Mononuclear cell (primary cell): ENCODE results near the gene ST6GALNAC1. TPM values are rescaled to one million over a fixed set of nuclear protein-coding genes. Genes with fewer than 3 reads are reported as not detected.
A peak's percentile ranks its signal among the peaks of the same experiment; 100 is the strongest.

Experiments used
- H3K27me3 ChIP-seq: 2 replicates; pipeline ENCODE4 v1.6.0; 2011; ENCODE audit warnings: low read length, control low read depth; ENCODE audit not compliant: insufficient read depth
- H3K4me1 ChIP-seq: 2 replicates; pipeline ENCODE4 v1.5.1; 2011; ENCODE audit warnings: mild to moderate bottlenecking, low read length, control low read depth; ENCODE audit not compliant: insufficient read depth
- H3K4me3 ChIP-seq: 2 replicates; pipeline ENCODE4 v1.5.1; 2011; ENCODE audit warnings: mild to moderate bottlenecking, low read length, moderate library complexity
- H3K9me3 ChIP-seq: 2 replicates; pipeline ENCODE4 v1.5.1; 2011; ENCODE audit warnings: low read depth, mild to moderate bottlenecking, control low read depth, low read length
- total RNA-seq: library from RNA; depleted of rRNA; stranded (reverse); fragments of >200 nt; gene quantifications from one replicate; pipeline ENCODE4 v1.2.3, GENCODE V29; 2012

The ST6GALNAC1 gene
- total RNA-seq, 1 donor, result 4.0 TPM

- Histone ChIP-seq H3K27me3 (no peaks in the 10 kb centered on the region), H3K4me1 (peaks cover 34% of the 10 kb centered on the region), H3K9me3 (no peaks in the 10 kb centered on the region), H3K4me3 (no peak overlapping the region)
These were observed 37.9 kb upstream of the ST6GALNAC1 start for GRCh38 chr17:76681222-76682137.

GRCh38 chr17:76679239-76679638 lies 35.7 kb upstream of the ST6GALNAC1 start:
- no peak overlapping the region for H3K4me3 ChIP-seq
- peaks cover 34% of the 10 kb centered on the region for H3K4me1 ChIP-seq
- H3K27me3 ChIP-seq, result no peaks in the 10 kb centered on the region
- H3K9me3 ChIP-seq, result no peaks in the 10 kb centered on the region

GRCh38 chr17:76678330-76678729 lies 34.8 kb upstream of the ST6GALNAC1 start:
- Histone ChIP-seq H3K9me3 (no peaks in the 10 kb centered on the region), H3K27me3 (no peaks in the 10 kb centered on the region), H3K4me1 (peaks cover 34% of the 10 kb centered on the region), H3K4me3 (no peak overlapping the region)

- Histone ChIP-seq H3K9me3 (no peaks in the 10 kb centered on the region), H3K4me1 (peaks cover 36% of the 10 kb centered on the region), H3K4me3 (no peak overlapping the region), H3K27me3 (no peaks in the 10 kb centered on the region)
These were observed 33.8 kb upstream of the ST6GALNAC1 start for GRCh38 chr17:76677406-76677805.

- H3K27me3 ChIP-seq, result no peaks in the 10 kb centered on the region
- H3K9me3 ChIP-seq, result no peaks in the 10 kb centered on the region
- H3K4me3 ChIP-seq, result no peak overlapping the region
- peaks cover 35% of the 10 kb centered on the region for H3K4me1 ChIP-seq
These were observed 33.1 kb upstream of the ST6GALNAC1 start for GRCh38 chr17:76676629-76677028.

- H3K4me3 ChIP-seq, result no peak overlapping the region
- H3K27me3 ChIP-seq, result no peaks in the 10 kb centered on the region
- H3K9me3 ChIP-seq, result no peaks in the 10 kb centered on the region
- H3K4me1 ChIP-seq, result peaks cover 41% of the 10 kb centered on the region
These were observed 32.1 kb upstream of the ST6GALNAC1 start for GRCh38 chr17:76675648-76676047.

GRCh38 chr17:76674600-76674999 lies 31.0 kb upstream of the ST6GALNAC1 start:
- Histone ChIP-seq H3K27me3 (no peaks in the 10 kb centered on the region), H3K4me3 (no peak overlapping the region), H3K9me3 (no peaks in the 10 kb centered on the region), H3K4me1 (peaks cover 42% of the 10 kb centered on the region)

- Histone ChIP-seq H3K4me1 (peaks cover 35% of the 10 kb centered on the region), H3K9me3 (no peaks in the 10 kb centered on the region), H3K4me3 (no peak overlapping the region), H3K27me3 (no peaks in the 10 kb centered on the region)
These were observed 30.2 kb upstream of the ST6GALNAC1 start for GRCh38 chr17:76673729-76674128.

GRCh38 chr17:76672892-76673291 lies 29.3 kb upstream of the ST6GALNAC1 start:
- Histone ChIP-seq H3K4me1 (peaks cover 27% of the 10 kb centered on the region), H3K27me3 (no peaks in the 10 kb centered on the region), H3K4me3 (no peak overlapping the region), H3K9me3 (no peaks in the 10 kb centered on the region)

DNA sequence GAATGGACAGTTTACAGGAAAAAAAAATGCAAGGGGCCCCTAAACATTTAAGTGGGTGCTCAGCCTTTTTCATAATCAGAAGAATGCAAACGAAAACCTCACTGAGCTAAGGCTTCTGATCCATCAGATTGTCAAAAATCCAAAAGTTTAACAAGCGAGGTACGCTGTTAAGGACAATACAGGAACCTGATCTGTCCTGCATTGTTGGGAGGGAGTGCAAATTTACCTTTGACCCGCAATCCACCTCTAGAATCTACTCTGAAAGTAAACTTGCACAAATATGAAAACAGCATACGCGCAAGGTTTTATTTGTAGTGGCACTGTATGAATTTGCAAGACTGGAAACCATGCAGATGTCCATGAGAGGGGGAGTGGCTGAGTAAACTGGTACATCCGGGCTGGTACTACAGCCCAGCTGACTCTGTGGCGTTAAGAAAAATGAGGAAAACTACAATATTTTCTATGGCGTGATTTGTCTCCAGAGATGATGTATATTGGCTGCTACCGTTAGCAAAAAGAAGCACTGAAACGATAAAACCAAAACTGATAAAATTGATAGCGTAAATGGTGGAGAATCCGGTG lies 28.8 kb upstream of the ST6GALNAC1 start:
- Histone ChIP-seq H3K9me3 (no peaks in the 10 kb centered on the region), H3K4me3 (peak overlapping the region; percentile 75), H3K4me1 (peaks cover 22% of the 10 kb centered on the region), H3K27me3 (no peaks in the 10 kb centered on the region)

- H3K4me1 ChIP-seq, result peaks cover 22% of the 10 kb centered on the region
- H3K27me3 ChIP-seq, result no peaks in the 10 kb centered on the region
- no peaks in the 10 kb centered on the region for H3K9me3 ChIP-seq
- H3K4me3 ChIP-seq, result peak overlapping the region; percentile 75
These were observed 28.3 kb upstream of the ST6GALNAC1 start for GRCh38 chr17:76671912-76672262.

GRCh38 chr17:76671123-76671911 lies 27.8 kb upstream of the ST6GALNAC1 start:
- no peaks in the 10 kb centered on the region for H3K9me3 ChIP-seq
- no peaks in the 10 kb centered on the region for H3K27me3 ChIP-seq
- peaks cover 22% of the 10 kb centered on the region for H3K4me1 ChIP-seq
- peak overlapping the region; percentile 75 for H3K4me3 ChIP-seq

DNA sequence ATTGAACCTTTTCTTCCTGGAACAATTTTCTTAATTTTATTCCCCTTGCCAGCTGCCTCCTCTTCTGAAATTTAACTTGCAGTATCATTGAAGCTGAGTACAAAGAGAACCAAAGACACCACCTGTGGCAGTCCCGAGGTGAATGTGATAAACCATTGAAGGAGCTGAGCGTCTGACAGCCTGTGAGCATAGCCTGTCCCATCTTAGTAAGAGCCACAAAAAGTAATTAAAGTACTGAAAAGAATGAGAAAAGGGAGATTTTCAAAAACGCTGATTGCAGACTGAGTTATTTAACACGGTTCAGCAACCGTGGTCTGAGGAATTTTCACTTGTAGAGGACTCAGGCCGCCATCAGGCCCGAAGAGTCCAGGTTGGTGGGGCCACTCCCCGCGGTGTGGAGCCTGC lies 27.2 kb upstream of the ST6GALNAC1 start:
- H3K27me3 ChIP-seq, result no peaks in the 10 kb centered on the region
- H3K4me1 ChIP-seq, result peaks cover 22% of the 10 kb centered on the region
- no peak overlapping the region for H3K4me3 ChIP-seq
- H3K9me3 ChIP-seq, result no peaks in the 10 kb centered on the region

DNA sequence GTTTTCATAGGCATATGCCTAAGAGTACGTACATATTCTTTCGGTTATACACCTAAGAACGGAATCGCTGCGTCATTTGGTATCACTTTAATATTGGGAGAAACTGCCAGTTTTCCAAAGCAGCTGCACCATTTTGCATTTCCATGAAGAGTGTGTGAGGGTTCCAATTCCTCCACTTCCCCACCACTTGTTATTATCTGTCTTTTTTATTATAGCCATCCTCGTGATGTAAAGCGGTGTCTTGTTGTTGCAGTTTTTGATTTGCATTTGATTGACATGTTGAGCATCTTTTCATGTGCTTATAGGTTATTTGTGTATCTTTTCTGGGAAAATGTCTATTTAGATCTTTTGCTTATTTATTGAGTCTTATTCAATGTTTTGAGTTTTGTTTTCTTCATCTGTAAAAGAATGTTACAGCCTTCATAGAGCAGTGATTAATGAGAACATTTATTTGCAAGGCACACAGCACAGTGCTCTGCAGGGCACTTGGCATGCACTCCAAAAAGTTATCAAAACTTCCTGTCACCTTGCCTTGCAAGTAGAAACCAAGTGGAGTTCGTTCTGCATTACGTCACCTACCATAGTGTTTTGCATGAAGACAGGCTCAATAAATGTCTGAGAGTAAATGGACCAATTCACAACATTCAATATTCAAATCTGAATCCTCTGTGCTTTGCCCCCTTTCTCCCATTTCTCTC lies 26.6 kb upstream of the ST6GALNAC1 start:
- H3K27me3 ChIP-seq, result no peaks in the 10 kb centered on the region
- peaks cover 22% of the 10 kb centered on the region for H3K4me1 ChIP-seq
- H3K9me3 ChIP-seq, result no peaks in the 10 kb centered on the region
- H3K4me3 ChIP-seq, result no peak overlapping the region
